Measurements from ENCODE around the gene ARHGEF16.

Gene ARHGEF16

DNA sequence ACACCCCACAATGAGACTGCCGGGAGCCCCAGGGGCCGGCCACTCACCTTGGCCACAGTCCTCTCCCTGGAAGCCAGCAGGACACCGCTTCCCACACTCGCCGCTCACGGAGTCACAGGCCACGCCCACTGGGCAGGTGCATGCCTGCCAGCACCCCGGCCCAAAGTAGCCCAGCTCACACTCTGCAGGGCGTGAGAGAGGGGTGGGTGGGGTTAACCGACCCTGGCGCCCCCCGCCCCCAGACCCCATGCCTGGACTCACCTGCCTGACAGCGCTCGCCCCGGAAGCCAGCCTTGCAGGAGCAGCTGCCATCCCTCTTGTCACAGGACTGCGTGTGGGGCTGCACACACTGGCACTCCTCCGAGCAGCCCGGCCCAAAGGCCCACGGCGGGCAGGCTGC is 50.7 kb downstream of the ARHGEF16 start:
- DNase-seq = no peak

DNA sequence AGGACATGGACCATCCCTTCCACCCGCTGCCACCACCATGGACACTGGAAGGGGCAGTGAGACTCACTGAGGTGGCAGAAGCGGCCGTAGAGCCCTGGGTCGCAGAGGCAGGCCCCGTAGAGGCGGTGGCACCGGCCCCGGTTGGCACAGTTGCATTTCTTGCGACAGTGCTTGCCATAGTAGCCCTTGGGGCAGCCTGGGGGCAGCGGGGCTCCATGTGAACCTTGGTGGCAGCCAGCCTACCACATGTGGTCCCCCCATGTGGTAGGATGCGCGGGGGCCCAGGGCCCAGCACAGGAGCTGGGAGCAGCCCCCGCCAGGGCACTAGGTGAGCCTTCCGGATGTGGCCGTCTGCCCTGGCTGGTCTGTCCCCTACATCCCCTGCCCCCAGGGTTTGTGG is 51.6 kb downstream of the ARHGEF16 start:
- DNase-seq = no peak

GRCh38 chr1:3506943-3507342 is 52.5 kb downstream of the ARHGEF16 start:
- DNase-seq = no peak

DNA sequence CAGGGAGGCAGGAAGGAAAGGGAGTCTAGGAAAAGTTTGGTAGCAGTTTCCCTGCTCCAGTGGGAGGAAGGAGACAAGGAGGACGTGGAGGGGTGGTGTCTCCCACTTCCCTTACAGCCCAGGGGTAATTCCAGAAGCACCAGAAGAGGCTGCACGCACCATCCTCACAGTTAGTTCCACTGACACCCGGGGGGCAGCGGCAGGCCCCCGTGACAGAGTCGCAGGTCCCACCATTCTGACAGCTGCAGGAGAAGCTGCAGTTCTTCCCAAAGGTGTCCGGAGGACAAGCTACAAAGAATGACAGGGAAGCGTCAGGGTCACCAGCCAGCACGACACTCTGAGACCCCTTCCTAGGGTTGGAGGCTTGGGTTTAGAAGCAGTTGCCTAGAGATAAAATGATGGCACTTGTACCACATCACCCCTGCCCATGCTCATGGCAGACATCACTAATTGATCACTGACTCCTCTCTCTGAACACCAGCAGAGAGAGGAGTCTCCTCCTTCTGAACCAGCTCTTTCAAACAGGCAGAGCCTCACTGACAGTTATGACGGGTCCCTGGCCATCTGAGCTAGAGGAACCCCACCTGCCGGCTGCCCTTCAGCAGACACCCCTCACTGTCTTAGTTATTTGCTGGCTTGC is 53.3 kb downstream of the ARHGEF16 start:
- no peak for DNase-seq

DNA sequence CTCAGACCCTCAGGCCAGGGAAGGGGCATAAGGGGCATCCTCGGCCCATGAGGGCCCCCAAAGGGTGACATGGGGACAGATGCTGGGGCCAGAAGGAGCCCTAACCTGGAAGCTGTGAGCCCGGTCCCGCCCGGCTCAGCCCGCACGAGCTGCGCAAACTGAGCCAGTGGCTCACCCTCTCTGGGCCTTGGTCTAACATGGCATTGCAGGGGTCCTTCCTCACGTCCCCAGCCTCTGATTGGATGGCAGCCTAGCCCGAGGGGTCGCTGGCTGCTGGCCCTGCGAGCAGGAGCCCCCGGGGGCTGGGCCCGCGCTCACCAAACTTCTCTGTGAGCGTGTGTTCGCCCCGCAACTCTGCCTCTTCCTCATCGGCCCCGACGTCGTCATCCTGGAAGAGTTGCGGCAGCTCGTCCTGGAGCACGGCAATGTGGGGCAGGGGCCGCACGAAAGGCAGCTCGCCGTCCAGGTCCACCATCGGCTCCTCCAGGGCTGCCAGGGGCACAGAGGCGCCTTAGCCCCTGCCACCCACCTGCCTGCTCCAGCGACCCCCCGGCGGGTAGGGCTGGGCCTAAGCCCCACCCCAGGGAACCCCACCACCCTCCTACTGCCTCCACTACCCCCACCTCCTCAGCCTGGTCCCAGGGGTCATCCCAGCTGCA is 54.4 kb downstream of the ARHGEF16 start:
- no peak for DNase-seq

- DNase-seq = no peak
These were observed 55.3 kb downstream of the ARHGEF16 start for GRCh38 chr1:3509721-3510120.

GRCh38 chr1:3510136-3510955 is 55.9 kb downstream of the ARHGEF16 start:
- DNase-seq = no peak

DNA sequence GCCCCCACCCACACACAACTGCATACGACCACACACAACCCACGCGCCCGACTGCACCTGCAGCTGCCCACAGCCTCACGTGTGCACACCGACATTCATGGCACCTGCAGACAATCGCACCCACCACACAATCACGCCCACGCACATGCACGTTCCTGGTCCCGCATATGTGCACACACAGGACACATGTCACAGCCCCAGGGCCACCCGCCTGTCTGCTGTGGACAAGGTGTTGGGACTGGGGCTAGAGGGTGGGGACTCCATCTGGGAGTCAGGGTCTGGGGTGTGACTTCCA is 56.4 kb downstream of the ARHGEF16 start:
- no peak for DNase-seq

GRCh38 chr1:3511306-3511705 is 56.8 kb downstream of the ARHGEF16 start:
- DNase-seq = no peak

GRCh38 chr1:3511856-3512255 is 57.4 kb downstream of the ARHGEF16 start:
- DNase-seq = no peak

DNA sequence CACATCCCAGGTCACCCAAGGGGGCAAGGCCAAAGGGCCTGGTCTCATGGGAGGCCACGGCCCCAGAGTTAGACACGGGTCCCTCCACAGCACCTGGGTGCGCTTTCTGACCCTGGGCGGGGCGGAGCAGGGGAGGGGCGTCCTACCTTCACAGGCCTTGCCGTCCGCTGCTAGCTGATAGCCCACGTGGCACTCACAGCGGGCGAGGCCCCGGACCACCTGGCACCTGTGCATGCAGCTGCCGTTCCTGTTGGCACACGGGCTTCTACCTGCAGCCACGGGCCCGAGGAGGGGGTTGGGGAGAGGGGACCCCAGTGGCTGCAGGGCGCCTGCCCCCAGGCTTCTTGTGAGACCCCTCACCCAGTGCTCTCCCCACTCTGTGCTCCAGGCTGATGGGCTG is 59.9 kb downstream of the ARHGEF16 start:
- DNase-seq = no peak

- no peak for DNase-seq
These were observed 60.8 kb downstream of the ARHGEF16 start for GRCh38 chr1:3515272-3515671.

GRCh38 chr1:3515774-3516480 is 61.5 kb downstream of the ARHGEF16 start:
- no peak for DNase-seq

DNA sequence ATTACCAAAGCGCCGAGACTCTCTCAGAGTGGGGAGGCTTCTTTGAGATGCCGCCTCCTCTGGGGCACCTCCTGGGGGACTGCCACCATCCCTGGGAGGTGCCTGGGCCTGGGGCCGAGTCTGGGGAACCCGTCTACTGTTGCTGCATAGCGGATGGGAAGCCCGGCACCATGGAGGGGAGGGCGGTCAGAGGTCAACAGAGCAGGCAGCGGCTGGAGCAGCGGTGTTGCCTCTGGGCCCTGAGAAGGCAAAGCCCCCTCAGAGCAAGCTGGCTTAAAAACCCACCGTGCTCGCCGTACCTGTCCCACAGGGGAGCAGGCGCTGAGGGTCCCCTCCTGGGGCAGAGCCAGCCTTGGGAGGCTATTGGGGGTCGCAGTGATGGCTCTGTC is 62.0 kb downstream of the ARHGEF16 start:
- no peak for DNase-seq

DNA sequence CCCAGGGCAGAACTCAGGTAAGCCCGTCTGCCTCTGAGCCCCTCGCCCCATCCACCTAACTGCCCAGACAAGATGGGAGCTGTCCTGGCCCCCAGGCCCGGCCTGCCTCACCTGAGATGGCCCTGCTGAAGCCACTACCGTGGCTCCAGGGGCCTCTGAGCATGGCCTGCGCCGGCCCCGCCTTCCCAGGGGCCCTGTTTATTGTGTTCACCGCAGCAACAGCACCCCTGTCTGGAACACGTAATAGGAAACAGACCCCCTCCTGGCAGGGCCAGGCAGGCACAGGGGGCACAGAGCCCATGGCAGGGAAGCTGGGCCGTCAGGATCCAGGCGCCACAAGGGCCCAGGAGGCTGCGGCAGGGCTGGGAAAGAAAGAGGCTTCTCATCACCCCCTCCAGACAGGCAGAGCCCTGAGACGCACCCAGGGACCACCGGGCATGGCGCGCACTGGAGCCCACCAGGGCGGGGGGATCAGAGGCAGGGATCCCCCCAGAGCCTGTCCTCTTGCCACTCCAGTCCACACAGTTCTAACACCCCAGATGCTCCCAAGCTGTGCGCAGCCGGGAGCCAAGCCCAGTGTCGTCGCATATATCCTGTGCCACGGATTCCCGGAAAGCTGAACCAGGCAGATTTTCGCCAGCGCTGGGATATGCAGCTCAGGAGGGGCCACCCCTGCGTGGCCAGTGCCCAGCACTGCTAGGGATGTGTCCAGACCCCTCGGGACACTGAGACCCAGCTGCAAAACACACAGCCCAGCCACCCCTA is 62.6 kb downstream of the ARHGEF16 start:
- DNase-seq = no peak

GRCh38 chr1:3518256-3518655 is 63.8 kb downstream of the ARHGEF16 start:
- DNase-seq = no peak

DNA sequence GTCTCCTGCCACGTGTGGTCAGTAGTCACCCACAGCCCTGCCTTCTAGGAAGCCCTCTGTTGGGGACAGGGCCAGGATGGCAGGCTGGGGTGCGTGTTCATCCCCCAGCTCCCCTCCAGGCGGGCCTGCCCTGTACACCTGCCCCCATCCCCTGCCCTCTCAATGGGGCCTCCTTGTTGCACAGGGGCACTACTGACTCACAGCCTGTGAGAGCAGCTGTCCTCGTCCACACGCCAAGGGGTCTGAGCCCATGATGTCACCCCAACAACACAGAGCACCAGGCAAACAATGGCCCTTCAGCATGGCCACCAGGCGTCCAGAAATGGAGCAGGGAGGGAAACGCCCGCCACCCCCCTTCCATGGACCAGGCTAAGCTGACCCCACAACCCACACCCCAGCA is 64.3 kb downstream of the ARHGEF16 start:
- no peak for DNase-seq

GRCh38 chr1:3519301-3519885 is 64.9 kb downstream of the ARHGEF16 start:
- DNase-seq = no peak

DNA sequence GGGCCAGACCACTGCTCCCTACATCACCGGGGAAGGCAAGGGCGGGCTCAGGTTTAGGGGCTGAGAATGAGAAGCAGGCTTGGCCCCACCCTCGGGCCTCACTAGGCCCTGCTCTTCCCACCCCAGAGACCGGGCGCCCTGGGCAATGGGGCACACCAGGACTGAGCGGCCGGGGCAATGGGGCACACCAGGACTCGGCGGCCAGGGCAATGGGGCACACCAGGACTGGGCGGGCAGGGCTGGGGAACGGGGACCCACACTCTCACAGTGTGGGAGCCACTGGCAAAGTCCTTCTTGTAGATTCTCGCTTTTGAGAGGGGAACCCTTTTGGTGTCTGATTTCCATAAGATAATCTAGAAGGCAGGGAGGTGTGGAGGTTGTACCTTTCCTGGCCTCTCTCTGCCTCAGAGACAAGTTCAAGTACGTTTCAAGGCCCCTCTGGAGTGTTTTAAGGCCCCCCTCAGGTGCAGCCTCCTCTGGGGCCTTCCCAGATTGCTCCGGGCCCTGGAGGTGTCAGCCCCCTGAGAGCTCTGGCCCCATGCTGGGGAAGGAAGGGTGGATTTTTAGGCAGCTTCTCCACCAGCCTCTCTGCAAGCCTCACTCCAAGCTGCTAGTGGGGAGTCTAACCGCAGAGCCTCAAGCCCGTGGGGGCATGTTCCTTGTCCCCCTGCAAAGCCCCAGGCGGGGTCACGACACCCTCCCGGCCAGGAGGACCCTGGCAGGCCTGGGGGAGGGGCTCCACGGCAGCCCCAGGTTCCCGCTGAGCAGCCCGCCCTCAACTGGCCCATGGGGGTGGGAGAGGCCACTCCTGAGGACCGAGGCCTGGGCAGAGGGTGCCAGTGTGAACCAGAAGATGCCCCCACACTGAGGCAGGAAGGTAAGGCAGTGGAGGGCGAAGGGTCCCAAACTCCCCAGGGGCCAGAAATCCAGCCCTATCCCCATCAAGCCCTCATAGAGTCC is 66.2 kb downstream of the ARHGEF16 start:
- no peak for DNase-seq

GRCh38 chr1:3521426-3521825 is 67.0 kb downstream of the ARHGEF16 start:
- DNase-seq = no peak

- DNase-seq = no peak
These were observed 67.6 kb downstream of the ARHGEF16 start for GRCh38 chr1:3522112-3522511.
